WTC11 (cell line): ENCODE results near the gene CHDH.

Source experiments
- ESRRA ChIP-seq: sonication (generic); formaldehyde crosslinking; IDR thresholded peaks from 2 replicates; pipeline ENCODE4 v1.8.1; 2022; ENCODE audit warnings: mild to moderate bottlenecking, missing genetic modification reagents, borderline replicate concordance
- ETV6 ChIP-seq: sonication (generic); formaldehyde crosslinking; IDR thresholded peaks from 2 replicates; pipeline ENCODE4 v1.8.1; 2022; ENCODE audit warnings: mild to moderate bottlenecking, missing genetic modification reagents
- FOXK1 ChIP-seq: sonication (generic); formaldehyde crosslinking; IDR thresholded peaks from 2 replicates; pipeline ENCODE4 v1.8.0; 2022; ENCODE audit warnings: mild to moderate bottlenecking, moderate library complexity, missing genetic modification reagents
- JUN ChIP-seq: sonication (generic); formaldehyde crosslinking; IDR thresholded peaks from 2 replicates; pipeline ENCODE4 v1.8.0; 2023; ENCODE audit warnings: mild to moderate bottlenecking, missing genetic modification reagents
- MAX ChIP-seq: sonication (generic); formaldehyde crosslinking; IDR thresholded peaks from 2 replicates; pipeline ENCODE4 v1.8.0; 2022; ENCODE audit warnings: mild to moderate bottlenecking, missing genetic modification reagents
- MLX ChIP-seq: sonication (generic); formaldehyde crosslinking; IDR thresholded peaks from 2 replicates; pipeline ENCODE4 v1.8.1; 2023; ENCODE audit warnings: mild to moderate bottlenecking, missing genetic modification reagents, moderate library complexity
- SP1 ChIP-seq: sonication (generic); formaldehyde crosslinking; conservative IDR thresholded peaks from 2 replicates; pipeline ENCODE4 v1.8.1; 2022; ENCODE audit warnings: missing genetic modification reagents
- USF2 ChIP-seq: sonication (generic); formaldehyde crosslinking; IDR thresholded peaks from 2 replicates; pipeline ENCODE4 v1.8.1; 2023; ENCODE audit warnings: mild to moderate bottlenecking, missing genetic modification reagents, moderate library complexity
- TF ChIP-seq, protein P1 (sequence below): fragments of 200-600 bp; IDR thresholded peaks from 2 replicates; pipeline ENCODE4 v1.8.0; 2022; ENCODE audit warnings: antibody characterized with exemption
- TF ChIP-seq, protein P2 (sequence below): sonication (generic); formaldehyde crosslinking; conservative IDR thresholded peaks from 2 replicates; pipeline ENCODE4 v1.8.1; 2022; ENCODE audit warnings: mild to moderate bottlenecking, missing genetic modification reagents
- TF ChIP-seq, protein P3 (sequence below): sonication (generic); formaldehyde crosslinking; IDR thresholded peaks from 2 replicates; pipeline ENCODE4 v1.8.1; 2023; ENCODE audit warnings: mild to moderate bottlenecking, missing genetic modification reagents

- TF ChIP-seq ETV6 (CRISPR knock-in tag), result no peak
- no peak for TF ChIP-seq SP1 (CRISPR knock-in tag)
- TF ChIP-seq JUN (CRISPR knock-in tag), result no peak
- no peak for TF ChIP-seq MLX (CRISPR knock-in tag)
- TF ChIP-seq ESRRA (CRISPR knock-in tag), result no peak
- TF ChIP-seq, protein P1, sequence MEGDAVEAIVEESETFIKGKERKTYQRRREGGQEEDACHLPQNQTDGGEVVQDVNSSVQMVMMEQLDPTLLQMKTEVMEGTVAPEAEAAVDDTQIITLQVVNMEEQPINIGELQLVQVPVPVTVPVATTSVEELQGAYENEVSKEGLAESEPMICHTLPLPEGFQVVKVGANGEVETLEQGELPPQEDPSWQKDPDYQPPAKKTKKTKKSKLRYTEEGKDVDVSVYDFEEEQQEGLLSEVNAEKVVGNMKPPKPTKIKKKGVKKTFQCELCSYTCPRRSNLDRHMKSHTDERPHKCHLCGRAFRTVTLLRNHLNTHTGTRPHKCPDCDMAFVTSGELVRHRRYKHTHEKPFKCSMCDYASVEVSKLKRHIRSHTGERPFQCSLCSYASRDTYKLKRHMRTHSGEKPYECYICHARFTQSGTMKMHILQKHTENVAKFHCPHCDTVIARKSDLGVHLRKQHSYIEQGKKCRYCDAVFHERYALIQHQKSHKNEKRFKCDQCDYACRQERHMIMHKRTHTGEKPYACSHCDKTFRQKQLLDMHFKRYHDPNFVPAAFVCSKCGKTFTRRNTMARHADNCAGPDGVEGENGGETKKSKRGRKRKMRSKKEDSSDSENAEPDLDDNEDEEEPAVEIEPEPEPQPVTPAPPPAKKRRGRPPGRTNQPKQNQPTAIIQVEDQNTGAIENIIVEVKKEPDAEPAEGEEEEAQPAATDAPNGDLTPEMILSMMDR, result no peak
- TF ChIP-seq, protein P2, sequence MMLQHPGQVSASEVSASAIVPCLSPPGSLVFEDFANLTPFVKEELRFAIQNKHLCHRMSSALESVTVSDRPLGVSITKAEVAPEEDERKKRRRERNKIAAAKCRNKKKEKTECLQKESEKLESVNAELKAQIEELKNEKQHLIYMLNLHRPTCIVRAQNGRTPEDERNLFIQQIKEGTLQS (CRISPR knock-in tag), result no peak
- no peak for TF ChIP-seq FOXK1
- TF ChIP-seq USF2 (CRISPR knock-in tag), result no peak
- TF ChIP-seq, protein P3, sequence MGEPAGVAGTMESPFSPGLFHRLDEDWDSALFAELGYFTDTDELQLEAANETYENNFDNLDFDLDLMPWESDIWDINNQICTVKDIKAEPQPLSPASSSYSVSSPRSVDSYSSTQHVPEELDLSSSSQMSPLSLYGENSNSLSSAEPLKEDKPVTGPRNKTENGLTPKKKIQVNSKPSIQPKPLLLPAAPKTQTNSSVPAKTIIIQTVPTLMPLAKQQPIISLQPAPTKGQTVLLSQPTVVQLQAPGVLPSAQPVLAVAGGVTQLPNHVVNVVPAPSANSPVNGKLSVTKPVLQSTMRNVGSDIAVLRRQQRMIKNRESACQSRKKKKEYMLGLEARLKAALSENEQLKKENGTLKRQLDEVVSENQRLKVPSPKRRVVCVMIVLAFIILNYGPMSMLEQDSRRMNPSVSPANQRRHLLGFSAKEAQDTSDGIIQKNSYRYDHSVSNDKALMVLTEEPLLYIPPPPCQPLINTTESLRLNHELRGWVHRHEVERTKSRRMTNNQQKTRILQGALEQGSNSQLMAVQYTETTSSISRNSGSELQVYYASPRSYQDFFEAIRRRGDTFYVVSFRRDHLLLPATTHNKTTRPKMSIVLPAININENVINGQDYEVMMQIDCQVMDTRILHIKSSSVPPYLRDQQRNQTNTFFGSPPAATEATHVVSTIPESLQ (CRISPR knock-in tag), result no peak
- no peak for TF ChIP-seq MAX (CRISPR knock-in tag)
Observed at GRCh38 chr3:53845103-53845880, 927 bp downstream of the CHDH start.
